UCSD-AML1 (cell line): ENCODE measurements around the gene DIRAS2.

ENCODE experiments used
- DNase-seq: peaks from one replicate; lab custom pipeline; 2025; ENCODE audit not compliant: unreplicated experiment; lab: John Stamatoyannopoulos, UW

Gene DIRAS2

GRCh38 chr9:90613502-90613901 is 29.1 kb downstream of the DIRAS2 start:
- no peak for DNase-seq

DNA sequence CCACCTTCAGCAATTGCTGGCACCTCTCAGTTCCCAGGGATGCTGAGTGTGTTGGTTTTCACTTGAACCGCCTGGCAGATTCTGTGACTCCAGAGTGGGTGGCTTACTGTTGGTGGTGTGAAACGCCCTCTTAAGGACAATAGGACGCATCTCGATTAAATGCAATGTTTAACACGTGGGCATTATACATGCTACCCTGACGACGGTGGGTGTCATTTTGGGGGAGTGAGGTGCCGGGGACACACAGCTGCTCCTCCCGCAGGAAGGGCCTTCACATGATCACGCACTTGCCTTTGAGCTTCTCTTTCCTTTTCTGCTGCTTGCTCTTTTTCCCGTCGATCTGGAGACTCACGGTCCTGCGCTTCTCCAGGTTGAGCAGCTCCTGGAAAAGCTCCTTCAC is 29.7 kb downstream of the DIRAS2 start:
- DNase-seq: no peak

DNA sequence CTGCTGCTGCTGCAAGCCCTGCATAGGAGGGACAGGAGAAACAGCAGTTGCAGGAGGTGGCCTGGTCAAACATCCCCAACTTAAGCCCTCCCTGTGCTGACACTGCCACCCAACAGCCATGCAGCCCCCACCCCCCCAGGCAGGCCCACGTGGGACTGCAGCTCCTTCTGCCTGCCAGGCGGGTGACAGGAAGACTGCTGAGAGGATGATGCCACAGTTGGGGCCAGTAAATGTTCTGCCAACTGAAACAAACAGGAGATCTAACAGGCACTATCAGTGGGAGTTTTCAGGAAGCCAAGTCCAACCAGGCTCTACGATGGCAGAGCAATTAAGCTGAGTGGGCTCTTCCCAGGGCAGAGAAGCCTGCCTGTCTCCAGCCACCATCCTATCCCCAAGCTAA is 31.1 kb downstream of the DIRAS2 start:
- no peak for DNase-seq

- no peak for DNase-seq
These were observed 31.5 kb downstream of the DIRAS2 start for GRCh38 chr9:90611121-90611520.

DNA sequence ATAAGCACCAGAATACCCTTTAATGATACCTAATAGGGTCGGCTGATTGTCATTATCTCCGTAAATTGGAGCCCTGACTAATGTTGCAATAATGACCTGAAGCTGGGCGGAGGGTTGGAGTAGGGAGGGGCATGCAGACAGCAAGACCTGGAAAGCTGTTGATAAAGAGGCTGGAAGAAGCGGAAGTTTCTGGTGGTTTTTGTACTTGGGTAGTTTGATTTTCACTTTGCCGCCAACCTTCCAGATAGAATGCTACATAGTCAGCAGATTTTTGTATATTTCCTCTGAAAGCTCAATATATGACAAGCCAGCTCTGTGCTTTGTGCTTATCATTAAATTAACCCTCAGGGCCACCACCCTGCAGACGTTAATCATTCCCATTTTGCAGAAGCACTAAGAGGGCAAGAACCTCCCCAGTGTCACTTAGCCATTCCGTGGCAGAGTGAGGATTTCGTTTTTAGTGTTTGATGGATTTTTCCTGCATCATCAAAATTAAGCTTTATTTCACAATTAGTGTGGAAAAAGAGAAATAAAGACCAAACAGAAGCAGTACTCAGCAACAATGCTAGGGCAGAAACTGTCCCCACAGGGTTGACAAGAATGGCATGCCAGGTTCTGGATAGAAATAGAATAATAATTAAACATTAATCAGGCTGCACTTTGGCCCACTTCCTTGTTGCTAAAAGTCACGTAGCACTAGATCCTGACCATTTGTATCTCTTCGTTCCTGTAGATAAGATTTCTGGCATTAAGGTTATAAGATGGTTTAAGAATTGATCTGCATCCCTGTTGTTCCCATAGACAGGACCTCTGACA is 34.7 kb downstream of the DIRAS2 start:
- no peak for DNase-seq

GRCh38 chr9:90600029-90600428 is 42.6 kb downstream of the DIRAS2 start:
- DNase-seq: no peak

GRCh38 chr9:90598191-90598590 is 44.4 kb downstream of the DIRAS2 start:
- DNase-seq: no peak

DNA sequence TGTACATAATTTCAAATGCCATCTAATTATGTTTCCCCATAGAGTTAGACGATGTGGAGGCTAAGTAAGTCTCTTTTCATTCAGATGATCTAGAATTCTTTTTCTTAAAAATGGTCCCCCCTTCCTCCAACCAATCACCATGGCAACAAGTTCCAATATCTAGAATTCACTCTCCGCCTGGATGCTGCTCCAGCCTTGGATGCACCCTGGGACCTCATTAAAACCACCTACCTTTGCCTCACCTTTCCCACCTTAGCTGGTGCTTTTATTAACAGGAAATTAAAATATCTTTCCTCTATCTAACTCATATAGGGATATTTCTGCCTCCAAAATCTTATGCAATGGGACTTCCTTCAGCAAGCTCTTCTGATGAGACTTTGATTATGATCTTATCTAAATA is 49.0 kb downstream of the DIRAS2 start:
- no peak for DNase-seq

DNA sequence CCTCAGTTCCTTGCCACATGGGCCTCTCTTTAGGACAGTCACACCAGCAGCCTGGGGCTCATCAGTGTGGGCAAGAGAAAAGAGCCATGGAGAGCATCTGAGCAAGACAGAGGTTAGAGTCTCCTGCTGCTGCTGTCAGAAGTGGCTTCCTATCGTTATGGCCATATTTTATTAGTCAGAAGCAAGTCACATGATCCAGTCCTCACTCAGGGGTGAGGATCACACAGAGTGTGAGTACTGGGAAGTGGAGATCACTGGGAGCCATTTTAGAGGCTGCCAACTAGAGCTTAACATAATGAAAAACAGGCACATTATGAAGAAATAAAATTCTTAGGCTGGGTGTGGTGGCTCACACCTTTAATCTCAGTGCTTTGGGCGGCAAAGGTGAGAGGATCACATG is 62.0 kb downstream of the DIRAS2 start:
- DNase-seq: no peak

DNA sequence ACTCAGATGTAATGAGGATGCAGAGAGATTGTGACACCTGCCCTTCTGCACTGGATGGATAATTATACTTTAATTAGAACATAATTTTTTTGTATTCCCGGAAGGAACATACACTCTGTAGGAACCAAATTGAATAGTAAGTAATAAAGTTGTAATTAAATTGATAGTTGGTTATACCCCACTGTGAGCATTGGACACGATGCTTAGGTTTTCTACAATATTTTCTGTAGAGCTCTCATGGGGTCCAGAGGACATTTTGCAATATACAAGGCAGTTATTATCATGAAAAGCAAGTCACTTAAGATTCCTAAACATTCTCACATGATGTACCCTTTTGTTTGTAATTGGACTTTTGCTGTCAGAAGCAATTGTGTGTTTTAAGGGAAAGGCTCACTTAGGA is 63.4 kb downstream of the DIRAS2 start:
- no peak for DNase-seq

GRCh38 chr9:90578126-90578815 is 64.4 kb downstream of the DIRAS2 start:
- no peak for DNase-seq

GRCh38 chr9:90569511-90569910 is 73.1 kb downstream of the DIRAS2 start:
- DNase-seq: no peak

DNA sequence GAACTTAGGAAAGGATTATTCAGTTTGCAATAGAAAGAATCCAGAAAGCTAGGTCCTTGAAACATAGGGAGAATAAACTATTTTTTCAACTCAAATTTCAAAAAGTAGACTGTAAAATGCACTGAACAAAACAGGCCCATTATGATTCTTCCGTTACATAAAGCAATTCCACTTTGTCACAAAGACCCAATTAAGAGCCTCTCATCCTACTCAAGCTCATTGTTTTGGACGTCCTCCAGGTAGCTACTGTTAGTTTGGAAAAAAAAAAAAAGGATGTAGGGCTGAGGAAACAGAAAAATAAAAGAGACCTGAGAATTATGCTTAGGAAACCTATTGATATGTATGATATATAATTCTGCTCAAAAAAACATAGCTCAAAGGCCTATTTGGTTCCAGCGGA is 74.0 kb downstream of the DIRAS2 start:
- DNase-seq: no peak

- no peak for DNase-seq
These were observed 80.4 kb downstream of the DIRAS2 start for GRCh38 chr9:90562229-90562628.
